Smooth muscle cell (in vitro differentiated cells): ENCODE data around the gene AATK. TPM values are rescaled to one million over a fixed set of nuclear protein-coding genes. Genes with fewer than 3 reads are reported as not detected.

Source experiments
- DNase-seq: peaks from one replicate; lab custom pipeline; 2025; ENCODE audit not compliant: unreplicated experiment; lab: John Stamatoyannopoulos, UW
- H2AFZ ChIP-seq: fragments of 200-600 bp; sonication (generic); 2 replicates; pipeline ENCODE4 v1.6.0; 2016; ENCODE audit warnings: antibody characterized with exemption, low read depth, mild to moderate bottlenecking
- H3F3A ChIP-seq: fragments of 200-600 bp; sonication (generic); 2 replicates; pipeline ENCODE4 v1.6.0; 2017; ENCODE audit warnings: antibody characterized with exemption, low read depth
- H3K27ac ChIP-seq: fragments of 200-600 bp; sonication (generic); 2 replicates; pipeline ENCODE4 v1.5.1; 2016; ENCODE audit warnings: low read depth, mild to moderate bottlenecking
- H3K27me3 ChIP-seq: fragments of 200-600 bp; sonication (generic); 2 replicates; pipeline ENCODE4 v1.6.1; 2016; ENCODE audit warnings: low read depth, mild to moderate bottlenecking
- H3K36me3 ChIP-seq: fragments of 200-600 bp; sonication (generic); 2 replicates; pipeline ENCODE4 v1.5.1; 2016; ENCODE audit warnings: low read depth
- H3K4me1 ChIP-seq: fragments of 200-600 bp; sonication (generic); 2 replicates; pipeline ENCODE4 v1.5.1; 2016; ENCODE audit warnings: low read depth
- H3K4me2 ChIP-seq: fragments of 200-600 bp; sonication (generic); 2 replicates; pipeline ENCODE4 v1.6.0; 2016; ENCODE audit warnings: mild to moderate bottlenecking
- H3K4me3 ChIP-seq: fragments of 200-600 bp; sonication (generic); 2 replicates; pipeline ENCODE4 v1.5.1; 2016; ENCODE audit warnings: mild to moderate bottlenecking
- H3K79me2 ChIP-seq: fragments of 200-600 bp; sonication (generic); 2 replicates; pipeline ENCODE4 v1.6.0; 2016; ENCODE audit warnings: low read depth, mild to moderate bottlenecking
- H3K9ac ChIP-seq: fragments of 200-600 bp; sonication (generic); 2 replicates; pipeline ENCODE4 v1.6.0; 2016; ENCODE audit warnings: low read depth
- H3K9me3 ChIP-seq: fragments of 200-600 bp; sonication (generic); replicated peaks from 2 replicates; pipeline ENCODE4 v1.5.1; 2016; ENCODE audit warnings: low read depth
- H4K20me1 ChIP-seq: fragments of 200-600 bp; sonication (generic); 2 replicates; pipeline ENCODE4 v1.6.0; 2016; ENCODE audit warnings: low read depth
- WGBS: methylation state at CpG from one replicate; pipeline ENCODE4 v1.1.7; 2016; ENCODE audit warnings: low lambda C conversion rate; 5-methylcytosine and 5-hydroxymethylcytosine counted together
- polyA plus RNA-seq: library from polyadenylated mRNA; unstranded; fragments of >200 nt; fragmentation: Nextera tagmentation; extraction: Ambion mirVana; gene quantifications from 2 replicates; pipeline ENCODE4 v1.2.1, GENCODE V29; 2016
- total RNA-seq: library from RNA; depleted of rRNA; stranded (reverse); fragments of >200 nt; gene quantifications from 2 replicates; pipeline ENCODE4 v1.2.3, GENCODE V29; 2014
- TF ChIP-seq, protein P1 (sequence below): fragments of 200-600 bp; sonication (generic); IDR thresholded peaks from 2 replicates; pipeline ENCODE4 v1.5.1; 2017; ENCODE audit warnings: borderline replicate concordance, mild to moderate bottlenecking, antibody characterized with exemption; ENCODE audit not compliant: insufficient read depth, poor library complexity, severe bottlenecking

AATK gene
- total and polyA plus RNA-seq, 2 experiments from 2014 or later, result 0.61 to 0.67 TPM

- Histone ChIP-seq H4K20me1 (no peaks in the 10 kb centered on the region), H3K36me3 (no peaks in the 10 kb centered on the region), H3K79me2 (no peaks in the 10 kb centered on the region), H3K9me3 (no peaks in the 10 kb centered on the region), H3K4me3 (no peak overlapping the region), H3K9ac (no peak overlapping the region), H2AFZ (no peak overlapping the region), H3K4me2 (no peak overlapping the region), H3K27ac (no peak overlapping the region), H3F3A (no peaks in the 10 kb centered on the region), H3K27me3 (peaks cover 5% of the 10 kb centered on the region), H3K4me1 (no peaks in the 10 kb centered on the region)
- WGBS, result 93% methylated on average over 31 of the region's 32 CpGs
- DNase-seq, result no peak
- TF ChIP-seq, protein P1, sequence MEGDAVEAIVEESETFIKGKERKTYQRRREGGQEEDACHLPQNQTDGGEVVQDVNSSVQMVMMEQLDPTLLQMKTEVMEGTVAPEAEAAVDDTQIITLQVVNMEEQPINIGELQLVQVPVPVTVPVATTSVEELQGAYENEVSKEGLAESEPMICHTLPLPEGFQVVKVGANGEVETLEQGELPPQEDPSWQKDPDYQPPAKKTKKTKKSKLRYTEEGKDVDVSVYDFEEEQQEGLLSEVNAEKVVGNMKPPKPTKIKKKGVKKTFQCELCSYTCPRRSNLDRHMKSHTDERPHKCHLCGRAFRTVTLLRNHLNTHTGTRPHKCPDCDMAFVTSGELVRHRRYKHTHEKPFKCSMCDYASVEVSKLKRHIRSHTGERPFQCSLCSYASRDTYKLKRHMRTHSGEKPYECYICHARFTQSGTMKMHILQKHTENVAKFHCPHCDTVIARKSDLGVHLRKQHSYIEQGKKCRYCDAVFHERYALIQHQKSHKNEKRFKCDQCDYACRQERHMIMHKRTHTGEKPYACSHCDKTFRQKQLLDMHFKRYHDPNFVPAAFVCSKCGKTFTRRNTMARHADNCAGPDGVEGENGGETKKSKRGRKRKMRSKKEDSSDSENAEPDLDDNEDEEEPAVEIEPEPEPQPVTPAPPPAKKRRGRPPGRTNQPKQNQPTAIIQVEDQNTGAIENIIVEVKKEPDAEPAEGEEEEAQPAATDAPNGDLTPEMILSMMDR, result no peak
These were observed 5.1 kb downstream of the AATK start for GRCh38 chr17:81160747-81161453.

- no peak overlapping the region for H3K4me3 ChIP-seq
- no peak overlapping the region for H3K9ac ChIP-seq
- 97% methylated on average over 5 of the region's 28 CpGs for WGBS
- H3K4me1 ChIP-seq, result no peaks in the 10 kb centered on the region
- no peak overlapping the region for H3K27ac ChIP-seq
- no peak overlapping the region for H3K4me2 ChIP-seq
- H4K20me1 ChIP-seq, result no peaks in the 10 kb centered on the region
- no peaks in the 10 kb centered on the region for H3K79me2 ChIP-seq
- no peak for DNase-seq
- no peaks in the 10 kb centered on the region for H3F3A ChIP-seq
- TF ChIP-seq, protein P1, result no peak
- H2AFZ ChIP-seq, result no peak overlapping the region
- peaks cover under 1% of the 10 kb centered on the region for H3K27me3 ChIP-seq
- no peaks in the 10 kb centered on the region for H3K36me3 ChIP-seq
- no peaks in the 10 kb centered on the region for H3K9me3 ChIP-seq
These were observed 5.7 kb downstream of the AATK start for GRCh38 chr17:81160306-81160705.

- H3K27me3 ChIP-seq, result no peaks in the 10 kb centered on the region
- no peak overlapping the region for H3K9ac ChIP-seq
- H3K4me3 ChIP-seq, result no peak overlapping the region
- 90% methylated on average over 14 of the region's 25 CpGs for WGBS
- no peak overlapping the region for H3K4me2 ChIP-seq
- H4K20me1 ChIP-seq, result no peaks in the 10 kb centered on the region
- no peak overlapping the region for H2AFZ ChIP-seq
- no peaks in the 10 kb centered on the region for H3K9me3 ChIP-seq
- H3F3A ChIP-seq, result no peaks in the 10 kb centered on the region
- H3K79me2 ChIP-seq, result no peaks in the 10 kb centered on the region
- H3K4me1 ChIP-seq, result no peaks in the 10 kb centered on the region
- DNase-seq, result no peak
- H3K27ac ChIP-seq, result no peak overlapping the region
- TF ChIP-seq, protein P1, result no peak
- H3K36me3 ChIP-seq, result no peaks in the 10 kb centered on the region
These were observed 6.3 kb downstream of the AATK start for GRCh38 chr17:81159611-81160265.
